OCI-LY1 (cell line): ENCODE measurements around the gene S100A9.

Experiments used
- EZH2 ChIP-seq: fragments of 200-600 bp; sonication (generic), shearing (Covaris generic); IDR thresholded peaks from 2 replicates; pipeline ENCODE4 v1.8.0; 2017; ENCODE audit warnings: borderline replicate concordance, mixed run types, mild to moderate bottlenecking, antibody characterized with exemption, low read length, moderate library complexity, mixed read lengths
- TF ChIP-seq, protein P1 (sequence below): fragments of 200-600 bp; sonication (generic), shearing (Covaris generic); IDR thresholded peaks from 2 replicates; pipeline ENCODE4 v1.5.1; 2017; ENCODE audit warnings: mild to moderate bottlenecking, antibody characterized with exemption, low read length, moderate library complexity, mixed read lengths

DNA sequence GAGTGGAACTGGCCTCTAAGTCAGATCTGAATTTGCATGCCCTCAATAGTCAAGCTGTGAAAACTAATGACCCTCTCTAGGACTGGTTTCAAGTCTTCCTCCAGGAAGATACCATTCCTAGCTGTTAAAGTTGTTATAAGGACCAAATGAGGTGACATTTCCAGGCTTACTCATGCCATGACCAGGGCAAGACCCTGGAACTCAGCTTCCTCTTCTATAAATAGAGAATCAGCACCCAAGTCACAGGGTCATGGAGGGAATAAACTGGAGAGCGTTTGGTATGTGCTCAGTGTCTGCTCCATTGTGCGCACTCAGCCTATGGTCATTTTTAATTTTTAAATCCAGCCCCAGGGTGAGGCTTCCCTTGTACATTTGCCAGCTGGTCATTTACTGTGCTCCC is 2.5 kb downstream of the S100A9 start:
- TF ChIP-seq, protein P1, sequence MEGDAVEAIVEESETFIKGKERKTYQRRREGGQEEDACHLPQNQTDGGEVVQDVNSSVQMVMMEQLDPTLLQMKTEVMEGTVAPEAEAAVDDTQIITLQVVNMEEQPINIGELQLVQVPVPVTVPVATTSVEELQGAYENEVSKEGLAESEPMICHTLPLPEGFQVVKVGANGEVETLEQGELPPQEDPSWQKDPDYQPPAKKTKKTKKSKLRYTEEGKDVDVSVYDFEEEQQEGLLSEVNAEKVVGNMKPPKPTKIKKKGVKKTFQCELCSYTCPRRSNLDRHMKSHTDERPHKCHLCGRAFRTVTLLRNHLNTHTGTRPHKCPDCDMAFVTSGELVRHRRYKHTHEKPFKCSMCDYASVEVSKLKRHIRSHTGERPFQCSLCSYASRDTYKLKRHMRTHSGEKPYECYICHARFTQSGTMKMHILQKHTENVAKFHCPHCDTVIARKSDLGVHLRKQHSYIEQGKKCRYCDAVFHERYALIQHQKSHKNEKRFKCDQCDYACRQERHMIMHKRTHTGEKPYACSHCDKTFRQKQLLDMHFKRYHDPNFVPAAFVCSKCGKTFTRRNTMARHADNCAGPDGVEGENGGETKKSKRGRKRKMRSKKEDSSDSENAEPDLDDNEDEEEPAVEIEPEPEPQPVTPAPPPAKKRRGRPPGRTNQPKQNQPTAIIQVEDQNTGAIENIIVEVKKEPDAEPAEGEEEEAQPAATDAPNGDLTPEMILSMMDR: no peak
- TF ChIP-seq EZH2: no peak
